HL-60 (cell line): Measurements from ENCODE around the gene FAM83F.

Experiments used
- POLR2AphosphoS5 ChIP-seq: IDR thresholded peaks from 2 replicates; pipeline ENCODE4 v1.6.1; 2012; ENCODE audit warnings: low read depth
- SPI1 ChIP-seq: IDR thresholded peaks from 2 replicates; pipeline ENCODE4 v1.6.1; 2012; ENCODE audit warnings: low read depth, mild to moderate bottlenecking, borderline replicate concordance
- TF ChIP-seq, protein P1 (sequence below): IDR thresholded peaks from 2 replicates; pipeline ENCODE4 v1.6.1; 2012; ENCODE audit warnings: low read depth; ENCODE audit not compliant: insufficient replicate concordance
- TF ChIP-seq, protein P2 (sequence below): IDR thresholded peaks from one replicate; pipeline ENCODE4 v1.5.1; 2011; ENCODE audit warnings: low read length, control low read depth, inconsistent platforms; ENCODE audit not compliant: insufficient read depth

DNA sequence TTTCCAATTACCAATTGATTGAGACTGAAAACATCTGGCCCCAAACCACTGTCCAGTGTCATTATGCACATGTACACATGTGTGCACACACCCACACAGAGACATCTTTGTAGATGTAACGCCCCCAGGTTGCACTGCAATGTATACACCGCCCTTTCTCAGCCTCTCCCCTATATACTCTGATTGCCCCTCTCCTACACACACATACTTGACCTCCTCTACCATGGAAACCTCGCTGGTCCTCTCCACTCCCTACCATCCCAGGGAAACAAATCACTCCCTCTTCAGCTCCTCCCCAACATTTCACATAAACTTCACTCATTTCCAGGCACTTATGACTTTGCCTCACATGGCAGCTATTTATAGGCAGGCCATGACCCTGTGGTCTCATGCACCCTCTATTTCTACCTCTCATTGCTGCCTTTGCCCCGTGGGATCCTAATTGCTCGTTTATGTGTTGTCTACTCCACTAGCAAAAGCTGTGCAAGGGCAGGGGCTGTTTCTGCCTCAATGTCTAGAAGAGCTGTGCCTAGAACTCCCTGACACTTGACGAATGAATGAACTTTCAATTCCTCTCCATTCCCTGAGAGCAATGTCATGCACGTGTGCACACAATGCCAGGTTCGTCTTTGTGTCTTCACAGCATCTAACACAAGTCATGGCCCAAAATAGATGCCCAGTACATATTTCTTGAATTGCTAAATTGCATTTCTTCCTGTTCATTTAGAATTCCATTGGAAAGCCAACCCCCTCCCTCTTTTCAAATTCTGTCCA lies 44.6 kb upstream of the FAM83F start:
- TF ChIP-seq, protein P1, sequence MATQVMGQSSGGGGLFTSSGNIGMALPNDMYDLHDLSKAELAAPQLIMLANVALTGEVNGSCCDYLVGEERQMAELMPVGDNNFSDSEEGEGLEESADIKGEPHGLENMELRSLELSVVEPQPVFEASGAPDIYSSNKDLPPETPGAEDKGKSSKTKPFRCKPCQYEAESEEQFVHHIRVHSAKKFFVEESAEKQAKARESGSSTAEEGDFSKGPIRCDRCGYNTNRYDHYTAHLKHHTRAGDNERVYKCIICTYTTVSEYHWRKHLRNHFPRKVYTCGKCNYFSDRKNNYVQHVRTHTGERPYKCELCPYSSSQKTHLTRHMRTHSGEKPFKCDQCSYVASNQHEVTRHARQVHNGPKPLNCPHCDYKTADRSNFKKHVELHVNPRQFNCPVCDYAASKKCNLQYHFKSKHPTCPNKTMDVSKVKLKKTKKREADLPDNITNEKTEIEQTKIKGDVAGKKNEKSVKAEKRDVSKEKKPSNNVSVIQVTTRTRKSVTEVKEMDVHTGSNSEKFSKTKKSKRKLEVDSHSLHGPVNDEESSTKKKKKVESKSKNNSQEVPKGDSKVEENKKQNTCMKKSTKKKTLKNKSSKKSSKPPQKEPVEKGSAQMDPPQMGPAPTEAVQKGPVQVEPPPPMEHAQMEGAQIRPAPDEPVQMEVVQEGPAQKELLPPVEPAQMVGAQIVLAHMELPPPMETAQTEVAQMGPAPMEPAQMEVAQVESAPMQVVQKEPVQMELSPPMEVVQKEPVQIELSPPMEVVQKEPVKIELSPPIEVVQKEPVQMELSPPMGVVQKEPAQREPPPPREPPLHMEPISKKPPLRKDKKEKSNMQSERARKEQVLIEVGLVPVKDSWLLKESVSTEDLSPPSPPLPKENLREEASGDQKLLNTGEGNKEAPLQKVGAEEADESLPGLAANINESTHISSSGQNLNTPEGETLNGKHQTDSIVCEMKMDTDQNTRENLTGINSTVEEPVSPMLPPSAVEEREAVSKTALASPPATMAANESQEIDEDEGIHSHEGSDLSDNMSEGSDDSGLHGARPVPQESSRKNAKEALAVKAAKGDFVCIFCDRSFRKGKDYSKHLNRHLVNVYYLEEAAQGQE: no peak
- TF ChIP-seq, protein P2, sequence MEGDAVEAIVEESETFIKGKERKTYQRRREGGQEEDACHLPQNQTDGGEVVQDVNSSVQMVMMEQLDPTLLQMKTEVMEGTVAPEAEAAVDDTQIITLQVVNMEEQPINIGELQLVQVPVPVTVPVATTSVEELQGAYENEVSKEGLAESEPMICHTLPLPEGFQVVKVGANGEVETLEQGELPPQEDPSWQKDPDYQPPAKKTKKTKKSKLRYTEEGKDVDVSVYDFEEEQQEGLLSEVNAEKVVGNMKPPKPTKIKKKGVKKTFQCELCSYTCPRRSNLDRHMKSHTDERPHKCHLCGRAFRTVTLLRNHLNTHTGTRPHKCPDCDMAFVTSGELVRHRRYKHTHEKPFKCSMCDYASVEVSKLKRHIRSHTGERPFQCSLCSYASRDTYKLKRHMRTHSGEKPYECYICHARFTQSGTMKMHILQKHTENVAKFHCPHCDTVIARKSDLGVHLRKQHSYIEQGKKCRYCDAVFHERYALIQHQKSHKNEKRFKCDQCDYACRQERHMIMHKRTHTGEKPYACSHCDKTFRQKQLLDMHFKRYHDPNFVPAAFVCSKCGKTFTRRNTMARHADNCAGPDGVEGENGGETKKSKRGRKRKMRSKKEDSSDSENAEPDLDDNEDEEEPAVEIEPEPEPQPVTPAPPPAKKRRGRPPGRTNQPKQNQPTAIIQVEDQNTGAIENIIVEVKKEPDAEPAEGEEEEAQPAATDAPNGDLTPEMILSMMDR: no peak
- TF ChIP-seq POLR2AphosphoS5 (no peak), SPI1 (no peak)
